Neutrophil (primary cell): ENCODE results near the gene ZNF584.
A peak's percentile ranks its signal among the peaks of the same experiment; 100 is the strongest.

Experiments
- H3K27ac ChIP-seq: fragments of 200-600 bp; sonication (generic); 2 replicates; pipeline ENCODE4 v1.5.1; 2016; ENCODE audit warnings: mild to moderate bottlenecking, moderate library complexity
- H3K27me3 ChIP-seq: fragments of 200-600 bp; sonication (generic); 2 replicates; pipeline ENCODE4 v1.6.0; 2016; ENCODE audit warnings: mild to moderate bottlenecking
- H3K36me3 ChIP-seq: fragments of 200-600 bp; sonication (generic); 2 replicates; pipeline ENCODE4 v1.5.1; 2017
- H3K4me1 ChIP-seq, 2 experiments: fragments of 200-600 bp in 1 of 2; sonication (generic) in 1 of 2; 1 replicate in 1 of 2; 2 replicates in 1 of 2; pipeline versions ENCODE4 v1.5.1 to v1.6.1; 2013 to 2016; ENCODE audit warnings: low read depth in 1 of 2, low read length in 1 of 2, mild to moderate bottlenecking in 1 of 2, moderate library complexity in 1 of 2; ENCODE audit not compliant: control insufficient read depth in 1 of 2, insufficient read depth in 1 of 2
- H3K4me3 ChIP-seq, 2 experiments: fragments of 200-600 bp in 1 of 2; sonication (generic) in 1 of 2; 1 replicate in 1 of 2; 2 replicates in 1 of 2; pipeline ENCODE4 v1.5.1; 2013 to 2016; ENCODE audit warnings: low read depth in 1 of 2, low read length in 1 of 2, mild to moderate bottlenecking in 1 of 2, moderate library complexity in 1 of 2
- H3K9me3 ChIP-seq: fragments of 200-600 bp; sonication (generic); 2 replicates; pipeline ENCODE4 v1.5.1; 2016
- CTCF ChIP-seq: fragments of 200-600 bp; sonication (generic); IDR thresholded peaks from 2 replicates; pipeline ENCODE4 v1.5.1; 2016; ENCODE audit warnings: antibody characterized with exemption

Gene ZNF584

GRCh38 chr19:58450856-58451357 lies 42.5 kb downstream of the ZNF584 start:
- Histone ChIP-seq H3K4me3 (peak overlapping the region; percentile 66 to 88), H3K27ac (no peak overlapping the region), H3K4me1 (peaks cover 9 to 13% of the 10 kb centered on the region in 2 experiments), H3K27me3 (peaks cover 31% of the 10 kb centered on the region), H3K36me3 (no peaks in the 10 kb centered on the region), H3K9me3 (no peaks in the 10 kb centered on the region)
- no peak for TF ChIP-seq CTCF

GRCh38 chr19:58451358-58452101 lies 43.1 kb downstream of the ZNF584 start, which contains the start of gene ZNF324B:
Gene ZNF324B (plus strand): TSS chr19:58451622. CDS start chr19:58453702, 2,080 bp downstream.
- Histone ChIP-seq H3K4me1 (peaks cover 9 to 13% of the 10 kb centered on the region in 2 experiments), H3K4me3 (peak within 1 kb of the TSS; percentile 66 to 88), H3K9me3 (no peaks in the 10 kb centered on the region), H3K27ac (peak within 1 kb of the TSS; percentile 40), H3K27me3 (peaks cover 28% of the 10 kb centered on the region), H3K36me3 (peaks cover 6% of the 10 kb centered on the region)
- no peak for TF ChIP-seq CTCF

GRCh38 chr19:58453743-58454142 lies 45.3 kb downstream of the ZNF584 start:
- Histone ChIP-seq H3K4me3 (no peak overlapping the region), H3K9me3 (no peaks in the 10 kb centered on the region), H3K27ac (no peak overlapping the region), H3K36me3 (peaks cover 8% of the 10 kb centered on the region), H3K27me3 (peaks cover 20% of the 10 kb centered on the region), H3K4me1 (peaks cover 9 to 13% of the 10 kb centered on the region in 2 experiments)
- TF ChIP-seq CTCF, result no peak

- Histone ChIP-seq H3K27me3 (peaks cover 8% of the 10 kb centered on the region), H3K27ac (no peak overlapping the region), H3K36me3 (peaks cover 8% of the 10 kb centered on the region), H3K9me3 (no peaks in the 10 kb centered on the region), H3K4me3 (no peak overlapping the region), H3K4me1 (peaks cover 9 to 13% of the 10 kb centered on the region in 2 experiments)
- TF ChIP-seq CTCF, result no peak
These were observed 46.9 kb downstream of the ZNF584 start for GRCh38 chr19:58455306-58455705.

GRCh38 chr19:58456111-58456510 lies 47.7 kb downstream of the ZNF584 start:
- H3K4me1 ChIP-seq, result peaks cover 6 to 8% of the 10 kb centered on the region in 2 experiments
- no peak overlapping the region for H3K27ac ChIP-seq
- peaks cover under 1% of the 10 kb centered on the region for H3K27me3 ChIP-seq
- H3K4me3 ChIP-seq, result no peak overlapping the region
- H3K9me3 ChIP-seq, result no peaks in the 10 kb centered on the region
- no peak for TF ChIP-seq CTCF
- H3K36me3 ChIP-seq, result peaks cover 8% of the 10 kb centered on the region
